Tibial nerve (tissue), 4 donors: ENCODE results near the gene CDC42BPG. TPM values are rescaled to one million over a fixed set of nuclear protein-coding genes. Genes with fewer than 3 reads are reported as not detected.
A peak's percentile ranks its signal among the peaks of the same experiment; 100 is the strongest.

Experiments
- DNase-seq, 2 donors: peaks; one replicate each; pipeline ENCODE4 v3.0.0-alpha.2; 2019; ENCODE audit warnings: low spot score in 2 of 2
- H3K27ac ChIP-seq, 4 donors: fragments of 200-600 bp; sonication (generic) in 3 of 4; one replicate each; pipeline ENCODE4 v1.5.1; 2017 to 2019; ENCODE audit warnings: mild to moderate bottlenecking in 1 of 4
- H3K27me3 ChIP-seq, 2 donors: fragments of 200-600 bp; sonication (generic) in 1 of 2; one replicate each; pipeline versions ENCODE4 v1.5.1 to v1.6.0; 2017 to 2019
- H3K36me3 ChIP-seq, 3 donors: fragments of 200-600 bp; sonication (generic); one replicate each; pipeline ENCODE4 v1.5.1; 2018 to 2019
- H3K4me1 ChIP-seq, 4 donors: fragments of 200-600 bp; sonication (generic) in 3 of 4; one replicate each; pipeline ENCODE4 v1.5.1; 2017 to 2019
- H3K4me3 ChIP-seq, 4 donors: fragments of 200-600 bp; sonication (generic) in 3 of 4; one replicate each; pipeline ENCODE4 v1.5.1; 2017 to 2019; ENCODE audit warnings: mild to moderate bottlenecking in 1 of 4, moderate library complexity in 1 of 4
- H3K9me3 ChIP-seq, 4 donors: fragments of 200-600 bp; sonication (generic) in 3 of 4; one replicate each; pipeline ENCODE4 v1.5.1; 2017 to 2019
- CTCF ChIP-seq, 5 experiments: fragments of 200-600 bp in 3 of 5; fragments of 450-650 bp in 2 of 5; sonication (generic) in 3 of 5; IDR thresholded peaks; one replicate each; pipeline ENCODE4 v1.5.1; 2016 to 2019; ENCODE audit warnings: antibody characterized with exemption in 5 of 5, mild to moderate bottlenecking in 3 of 5, moderate library complexity in 2 of 5
- EP300 ChIP-seq, 2 donors: sonication (generic); formaldehyde crosslinking; IDR thresholded peaks; one replicate each; pipeline ENCODE4 v1.6.1; 2017; ENCODE audit warnings: antibody characterized with exemption in 2 of 2, mild to moderate bottlenecking in 1 of 2
- POLR2A ChIP-seq, 2 donors: fragments of 450-650 bp; IDR thresholded peaks; one replicate each; pipeline ENCODE4 v1.6.1; 2017; ENCODE audit warnings: antibody characterized with exemption in 2 of 2, mild to moderate bottlenecking in 2 of 2, moderate library complexity in 2 of 2
- WGBS, 2 donors: methylation state at CpG; one replicate each; pipeline ENCODE4 v1.1.5; 2018; 5-methylcytosine and 5-hydroxymethylcytosine counted together
- total RNA-seq, 4 donors: library from RNA; depleted of rRNA; stranded (reverse); fragments of >200 nt; gene quantifications; one replicate each; pipeline ENCODE4 v1.1.0, GENCODE V29; 2016

CDC42BPG gene
- total RNA-seq, 4 donors from 2014 or later, result under 0.01 to 0.30 (median 0.21) TPM; not detected in 1

DNA sequence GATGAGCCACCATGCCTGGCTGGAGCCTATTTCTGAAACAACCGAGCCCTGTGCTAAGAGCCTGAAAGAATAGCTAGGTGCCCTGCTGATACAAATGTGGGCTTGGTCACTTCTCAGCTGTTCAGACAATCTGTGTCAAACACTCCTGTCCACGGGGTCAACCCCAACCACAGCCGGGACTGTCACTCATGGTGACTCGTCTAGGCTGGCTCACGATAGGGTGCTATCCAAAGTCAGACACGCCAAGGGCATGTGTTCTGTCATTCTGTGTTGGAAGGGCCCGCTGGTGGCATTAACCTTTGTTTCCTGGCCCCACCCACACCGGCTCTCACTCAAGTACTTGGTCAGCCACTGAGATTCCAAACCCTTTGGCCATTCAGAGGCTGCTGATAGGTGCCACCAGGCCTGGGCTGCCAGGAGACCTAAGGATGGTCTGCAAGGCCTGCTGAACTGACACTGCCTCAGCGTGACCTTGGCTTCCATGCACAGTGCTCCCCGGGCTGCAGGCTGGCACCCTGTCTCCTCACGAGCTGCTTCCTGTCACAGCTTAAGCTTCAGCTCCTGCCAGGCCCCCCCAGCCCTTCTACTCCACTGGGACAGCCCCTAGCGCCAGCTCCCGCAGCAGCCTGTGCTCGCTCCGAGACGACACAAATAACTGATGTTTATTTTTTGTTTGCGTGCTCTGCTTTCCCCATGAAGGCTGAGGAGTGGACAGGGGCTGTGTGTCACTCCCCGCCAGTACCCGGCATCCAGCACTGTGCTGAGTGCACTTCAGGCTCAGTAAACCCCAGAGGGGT, 14.2 kb upstream of the CDC42BPG start:
- no peak overlapping the region for H3K4me3 ChIP-seq
- peaks cover 0 to 89% (median 82%) of the 10 kb centered on the region in 4 donors for H3K4me1 ChIP-seq
- no peaks in the 10 kb centered on the region for H3K27me3 ChIP-seq
- no peaks in the 10 kb centered on the region for H3K9me3 ChIP-seq
- no peak for DNase-seq
- H3K27ac ChIP-seq, result peak overlapping the region in 3 of 4 donors; percentile 43 to 69 (median 56)
- WGBS, 2 donors, result 72 to 75% methylated on average over 19 of the region's 19 CpGs
- no peak for TF ChIP-seq CTCF (IDR thresholded peaks at IDR 0.05)
- no peak for TF ChIP-seq POLR2A (IDR thresholded peaks at IDR 0.05)
- TF ChIP-seq EP300 (IDR thresholded peaks at IDR 0.05), result no peak
- H3K36me3 ChIP-seq, result peaks cover 2 to 28% (median 5%) of the 10 kb centered on the region in 3 donors

DNA sequence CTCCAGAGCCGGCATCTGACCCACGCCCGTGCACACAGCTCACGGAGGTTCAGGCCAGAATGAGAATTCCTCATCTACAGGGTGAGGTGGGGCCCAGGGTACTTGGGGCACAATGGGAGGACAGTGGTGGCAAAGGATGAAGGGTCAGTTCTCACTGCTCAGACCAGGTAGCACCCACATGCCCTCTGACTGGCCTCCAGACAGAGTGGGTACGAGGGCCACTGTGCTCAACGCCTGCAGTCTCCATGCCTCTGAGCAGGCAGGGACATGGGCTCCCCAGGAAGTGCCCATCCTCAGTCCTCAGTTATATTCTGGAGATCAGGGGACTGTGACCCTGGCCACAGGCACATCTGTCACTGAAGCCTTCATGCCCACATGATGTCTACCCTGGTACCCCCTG, 13.0 kb upstream of the CDC42BPG start:
- no peak for TF ChIP-seq EP300 (IDR thresholded peaks at IDR 0.05)
- no peak for TF ChIP-seq CTCF (IDR thresholded peaks at IDR 0.05)
- TF ChIP-seq POLR2A (IDR thresholded peaks at IDR 0.05), result no peak
- Histone ChIP-seq H3K27me3 (no peaks in the 10 kb centered on the region), H3K9me3 (no peaks in the 10 kb centered on the region), H3K4me1 (peaks cover 0 to 89% (median 78%) of the 10 kb centered on the region in 4 donors), H3K27ac (peak overlapping the region in 3 of 4 donors; percentile 78 to 82 (median 82)), H3K4me3 (no peak overlapping the region), H3K36me3 (peaks cover 2 to 38% (median 5%) of the 10 kb centered on the region in 3 donors)
- DNase-seq, result no peak
- 91% methylated on average over 4 to 6 of the region's 6 CpGs for WGBS, 2 donors

DNA sequence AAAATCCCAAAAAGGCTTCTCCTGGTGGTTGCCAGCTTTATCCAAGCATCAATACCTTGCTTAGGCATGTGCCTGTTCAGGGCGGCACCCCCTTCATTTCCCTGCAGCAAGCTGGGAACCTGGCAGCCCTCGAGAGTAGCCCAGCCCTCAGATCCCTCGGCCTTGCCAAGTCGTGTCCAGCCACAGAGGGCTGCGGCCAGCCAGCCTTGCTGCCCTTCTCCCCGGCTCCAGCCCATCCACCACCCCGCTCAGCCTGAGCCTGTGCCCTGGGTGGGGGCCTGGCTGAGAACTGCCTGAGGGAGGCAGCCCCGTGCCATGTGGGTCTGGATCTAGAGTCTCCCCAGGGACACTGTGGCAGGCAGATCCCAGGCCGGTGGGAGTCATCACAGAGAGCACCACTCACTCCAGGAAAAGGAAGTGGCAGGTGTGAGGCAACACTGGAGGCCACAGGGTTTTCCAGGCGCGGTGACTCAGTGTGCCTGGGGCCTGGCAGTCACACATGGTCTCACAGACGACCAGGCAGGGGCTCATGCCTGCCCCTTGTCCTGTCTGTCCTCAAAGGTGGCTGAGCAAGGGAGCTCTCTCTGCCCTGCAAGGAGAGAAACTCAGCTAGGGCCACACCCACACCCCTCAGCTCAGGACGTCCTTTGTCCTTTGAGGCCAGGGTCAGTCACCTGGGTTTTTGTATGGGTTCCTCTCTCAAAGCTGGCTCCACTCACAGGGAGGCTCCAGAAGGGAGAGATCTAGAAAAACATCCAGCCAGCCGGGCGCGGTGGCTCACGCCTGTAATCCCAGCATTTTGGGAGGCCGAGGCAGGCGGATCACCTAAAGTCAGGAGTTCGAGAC, 12.2 kb upstream of the CDC42BPG start:
- 52 to 65% methylated on average over 17 to 19 of the region's 20 CpGs for WGBS, 2 donors
- no peak for DNase-seq
- no peak overlapping the region for H3K4me3 ChIP-seq

GRCh38 chr11:64855596-64856304, 11.3 kb upstream of the CDC42BPG start:
- no peaks in the 10 kb centered on the region for H3K27me3 ChIP-seq
- H3K4me1 ChIP-seq, result peaks cover 0 to 91% (median 73%) of the 10 kb centered on the region in 4 donors
- H3K9me3 ChIP-seq, result no peaks in the 10 kb centered on the region
- TF ChIP-seq EP300 (IDR thresholded peaks at IDR 0.05) (no peak), CTCF (IDR thresholded peaks at IDR 0.05) (no peak), POLR2A (IDR thresholded peaks at IDR 0.05) (no peak)
- 66 to 78% methylated on average over 17 to 22 of the region's 22 CpGs for WGBS, 2 donors
- H3K36me3 ChIP-seq, result peaks cover 2 to 44% (median 5%) of the 10 kb centered on the region in 3 donors
- no peak for DNase-seq
- peak overlapping the region; percentile 61 to 82 (median 80) for H3K27ac ChIP-seq
- H3K4me3 ChIP-seq, result no peak overlapping the region

More for the DNA sequence above, 12.2 kb upstream of the CDC42BPG start:
- Histone ChIP-seq H3K27ac (peak overlapping the region; percentile 61 to 82 (median 80)), H3K27me3 (no peaks in the 10 kb centered on the region), H3K36me3 (peaks cover 2 to 44% (median 5%) of the 10 kb centered on the region in 3 donors), H3K4me1 (peaks cover 0 to 88% (median 73%) of the 10 kb centered on the region in 4 donors), H3K9me3 (no peaks in the 10 kb centered on the region)
- TF ChIP-seq EP300 (IDR thresholded peaks at IDR 0.05) (peak in 1 of 2 donors; percentile 48), POLR2A (IDR thresholded peaks at IDR 0.05) (no peak), CTCF (IDR thresholded peaks at IDR 0.05) (no peak)
